ENCODE measurements around the gene TADA2A.
"Not testable (repeated sequence)": the region's sequence is repeated elsewhere in the genome, so short reads cannot be mapped to it uniquely, and the experiment has no call there.

The TADA2A gene

GRCh38 chr17:37399265-37399803, 7.4 kb upstream of the TADA2A start:
- H3K27me3 ChIP-seq (ENCODE audit: control insufficient read depth in 1 of 2, insufficient read depth in 1 of 2, low read length in 2 of 2) = no peaks in the 10 kb centered on the region
- no peak overlapping the region for H2BK120ac ChIP-seq (ENCODE audit: low read depth, low read length)
- H3K36me3 ChIP-seq (ENCODE audit: control insufficient read depth in 1 of 2, insufficient read depth in 2 of 2, low read depth in 1 of 2, low read length in 2 of 2) = no peaks in the 10 kb centered on the region
- no peak overlapping the region for H3K4me2 ChIP-seq (ENCODE audit: low read length, poor library complexity, severe bottlenecking)
- no peak overlapping the region for H2AK5ac ChIP-seq (ENCODE audit: low read length, severe bottlenecking)
- no peak overlapping the region for H4K91ac ChIP-seq (ENCODE audit: low read length)
- H2BK15ac ChIP-seq (ENCODE audit: low read depth, poor library complexity, severe bottlenecking) = no peak overlapping the region
- no peak overlapping the region for H3K14ac ChIP-seq (ENCODE audit: low read length in 2 of 2)
- H3K9me3 ChIP-seq (ENCODE audit: control insufficient read depth, low read length) = no peaks in the 10 kb centered on the region
- no peak overlapping the region for H2AFZ ChIP-seq (ENCODE audit: low read depth, low read length)
- DNase-seq = no peak
- no peak overlapping the region for H3K27ac ChIP-seq (ENCODE audit: low read length, poor library complexity, severe bottlenecking)
- peaks cover 4% of the 10 kb centered on the region for H3K4me1 ChIP-seq (ENCODE audit: control insufficient read depth, insufficient read depth, low read depth, low read length)
- H2BK12ac ChIP-seq (ENCODE audit: low read length in 2 of 2) = no peak overlapping the region
- no peak overlapping the region for H3K9ac ChIP-seq (ENCODE audit: low read length)
- no peak overlapping the region for H4K8ac ChIP-seq (ENCODE audit: low read length)
- no peak overlapping the region for H3K18ac ChIP-seq (ENCODE audit: low read depth in 1 of 2, low read length in 2 of 2)
- H2BK5ac ChIP-seq (ENCODE audit: low read depth, low read length, poor library complexity, severe bottlenecking) = no peak overlapping the region
- 97% methylated on average over 3 of the region's 5 CpGs for WGBS
- peaks cover 13% of the 10 kb centered on the region for H3K79me1 ChIP-seq (replicated peaks; ENCODE audit: low read length, poor library complexity, severe bottlenecking)
- H3K4ac ChIP-seq (ENCODE audit: low read depth in 1 of 2, low read length in 2 of 2) = no peak overlapping the region
- no peak overlapping the region for H3K4me3 ChIP-seq (ENCODE audit: insufficient read depth in 1 of 2, low read depth in 1 of 2, low read length in 2 of 2)
- no peak overlapping the region for H3K23ac ChIP-seq (ENCODE audit: low read length in 2 of 2)

- Histone ChIP-seq H4K91ac (ENCODE audit: low read length) (no peak overlapping the region), H2BK15ac (ENCODE audit: low read depth, poor library complexity, severe bottlenecking) (no peak overlapping the region), H3K27me3 (ENCODE audit: control insufficient read depth in 1 of 2, insufficient read depth in 1 of 2, low read length in 2 of 2) (no peaks in the 10 kb centered on the region), H3K9me3 (ENCODE audit: control insufficient read depth, low read length) (no peaks in the 10 kb centered on the region), H3K36me3 (ENCODE audit: control insufficient read depth in 1 of 2, insufficient read depth in 2 of 2, low read depth in 1 of 2, low read length in 2 of 2) (no peaks in the 10 kb centered on the region), H3K23ac (ENCODE audit: low read length in 2 of 2) (no peak overlapping the region), H3K4ac (ENCODE audit: low read depth in 1 of 2, low read length in 2 of 2) (no peak overlapping the region), H2AFZ (ENCODE audit: low read depth, low read length) (no peak overlapping the region), H3K9ac (ENCODE audit: low read length) (no peak overlapping the region), H4K8ac (ENCODE audit: low read length) (no peak overlapping the region), H3K27ac (ENCODE audit: low read length, poor library complexity, severe bottlenecking) (no peak overlapping the region), H3K18ac (ENCODE audit: low read depth in 1 of 2, low read length in 2 of 2) (no peak overlapping the region), H3K79me1 (replicated peaks; ENCODE audit: low read length, poor library complexity, severe bottlenecking) (peaks cover 17% of the 10 kb centered on the region), H2BK12ac (ENCODE audit: low read length in 2 of 2) (no peak overlapping the region), H2AK5ac (ENCODE audit: low read length, severe bottlenecking) (no peak overlapping the region), H3K14ac (ENCODE audit: low read length in 2 of 2) (no peak overlapping the region), H3K4me1 (ENCODE audit: control insufficient read depth, insufficient read depth, low read depth, low read length) (peaks cover 2% of the 10 kb centered on the region), H2BK120ac (ENCODE audit: low read depth, low read length) (no peak overlapping the region), H3K4me3 (ENCODE audit: insufficient read depth in 1 of 2, low read depth in 1 of 2, low read length in 2 of 2) (no peak overlapping the region), H3K4me2 (ENCODE audit: low read length, poor library complexity, severe bottlenecking) (no peak overlapping the region), H2BK5ac (ENCODE audit: low read depth, low read length, poor library complexity, severe bottlenecking) (no peak overlapping the region)
- DNase-seq = no peak
Observed at GRCh38 chr17:37400505-37400904, 6.2 kb upstream of the TADA2A start.

GRCh38 chr17:37405522-37405921, 1.2 kb upstream of the TADA2A start:
- H3K4me1 ChIP-seq (ENCODE audit: control insufficient read depth, insufficient read depth, low read depth, low read length); H2AFZ ChIP-seq (ENCODE audit: low read depth, low read length); H3K27ac ChIP-seq (ENCODE audit: low read length, poor library complexity, severe bottlenecking); H3K23ac ChIP-seq (ENCODE audit: low read length in 2 of 2); H3K9me3 ChIP-seq (ENCODE audit: control insufficient read depth, low read length); H2AK5ac ChIP-seq (ENCODE audit: low read length, severe bottlenecking); H3K4ac ChIP-seq (ENCODE audit: low read depth in 1 of 2, low read length in 2 of 2); H4K91ac ChIP-seq (ENCODE audit: low read length); H3K27me3 ChIP-seq (ENCODE audit: control insufficient read depth in 1 of 2, insufficient read depth in 1 of 2, low read length in 2 of 2); H4K8ac ChIP-seq (ENCODE audit: low read length); H2BK12ac ChIP-seq (ENCODE audit: low read length in 2 of 2); H2BK5ac ChIP-seq (ENCODE audit: low read depth, low read length, poor library complexity, severe bottlenecking); H3K14ac ChIP-seq (ENCODE audit: low read length in 2 of 2); DNase-seq; H3K36me3 ChIP-seq (ENCODE audit: control insufficient read depth in 1 of 2, insufficient read depth in 2 of 2, low read depth in 1 of 2, low read length in 2 of 2); H3K18ac ChIP-seq (ENCODE audit: low read depth in 1 of 2, low read length in 2 of 2); H2BK15ac ChIP-seq (ENCODE audit: low read depth, poor library complexity, severe bottlenecking); H2BK120ac ChIP-seq (ENCODE audit: low read depth, low read length): not testable (repeated sequence)
- Histone ChIP-seq H3K4me3 (ENCODE audit: insufficient read depth in 1 of 2, low read depth in 1 of 2, low read length in 2 of 2) (peak overlapping the region in 1 of 2 experiments; percentile 84), H3K9ac (ENCODE audit: low read length) (peak overlapping the region; percentile 92), H3K79me1 (replicated peaks; ENCODE audit: low read length, poor library complexity, severe bottlenecking) (peaks cover 30% of the 10 kb centered on the region), H3K4me2 (ENCODE audit: low read length, poor library complexity, severe bottlenecking) (peak overlapping the region; percentile 0)
- 81% methylated on average over 14 of the region's 14 CpGs for WGBS

GRCh38 chr17:37405955-37406634, 591 bp upstream of the TADA2A start:
- H2BK5ac ChIP-seq (ENCODE audit: low read depth, low read length, poor library complexity, severe bottlenecking) = no peak overlapping the region
- H3K4me2 ChIP-seq (ENCODE audit: low read length, poor library complexity, severe bottlenecking) = peak overlapping the region; percentile 62
- peak overlapping the region; percentile 84 to 98 for H3K4me3 ChIP-seq (ENCODE audit: insufficient read depth in 1 of 2, low read depth in 1 of 2, low read length in 2 of 2)
- H3K27ac ChIP-seq (ENCODE audit: low read length, poor library complexity, severe bottlenecking) = peak overlapping the region; percentile 65
- peak overlapping the region; percentile 85 for H2AFZ ChIP-seq (ENCODE audit: low read depth, low read length)
- peak overlapping the region; percentile 92 for H3K9ac ChIP-seq (ENCODE audit: low read length)
- H3K23ac ChIP-seq (ENCODE audit: low read length in 2 of 2) = peak overlapping the region in 1 of 2 experiments; percentile 34
- H2BK15ac ChIP-seq (ENCODE audit: low read depth, poor library complexity, severe bottlenecking) = peak overlapping the region; percentile 39
- H2AK5ac ChIP-seq (ENCODE audit: low read length, severe bottlenecking) = no peak overlapping the region
- WGBS = 2% methylated on average over 21 of the region's 21 CpGs
- peak overlapping the region; percentile 95 for H3K18ac ChIP-seq (ENCODE audit: low read depth in 1 of 2, low read length in 2 of 2)
- peak overlapping the region in 1 of 2 experiments; percentile 81 for H3K4ac ChIP-seq (ENCODE audit: low read depth in 1 of 2, low read length in 2 of 2)
- peaks cover 8% of the 10 kb centered on the region for H3K4me1 ChIP-seq (ENCODE audit: control insufficient read depth, insufficient read depth, low read depth, low read length)
- H3K79me1 ChIP-seq (replicated peaks; ENCODE audit: low read length, poor library complexity, severe bottlenecking) = peaks cover 32% of the 10 kb centered on the region
- peak overlapping the region in 1 of 2 experiments; percentile 100 for H3K14ac ChIP-seq (ENCODE audit: low read length in 2 of 2)
- peak overlapping the region; percentile 92 for H2BK120ac ChIP-seq (ENCODE audit: low read depth, low read length)
- H2BK12ac ChIP-seq (ENCODE audit: low read length in 2 of 2) = peak overlapping the region in 1 of 2 experiments; percentile 39
- peak overlapping the region; percentile 67 for H4K8ac ChIP-seq (ENCODE audit: low read length)
- no peaks in the 10 kb centered on the region for H3K9me3 ChIP-seq (ENCODE audit: control insufficient read depth, low read length)
- DNase-seq = no peak
- peaks cover under 1 to 14% of the 10 kb centered on the region in 2 experiments for H3K36me3 ChIP-seq (ENCODE audit: control insufficient read depth in 1 of 2, insufficient read depth in 2 of 2, low read depth in 1 of 2, low read length in 2 of 2)
- no peaks in the 10 kb centered on the region for H3K27me3 ChIP-seq (ENCODE audit: control insufficient read depth in 1 of 2, insufficient read depth in 1 of 2, low read length in 2 of 2)
- peak overlapping the region; percentile 60 for H4K91ac ChIP-seq (ENCODE audit: low read length)

All from mesenchymal stem cell (in vitro differentiated cells and primary cell).